Upper lobe of left lung (tissue), 6 donors: ENCODE results near the gene CD274. TPM values are rescaled to one million over a fixed set of nuclear protein-coding genes. Genes with fewer than 3 reads are reported as not detected.
"Not testable (repeated sequence)": the region's sequence is repeated elsewhere in the genome, so short reads cannot be mapped to it uniquely, and the experiment has no call there.

Experiments used
- ATAC-seq, 2 donors: fragments of 200-7000 bp; cut with Tn5 transposase; one replicate each; pipeline ENCODE4 v1.9.1; 2022; ENCODE audit warnings: mild to moderate bottlenecking in 2 of 2, moderate library complexity in 2 of 2; ENCODE audit not compliant: low FRiP score in 2 of 2
- DNase-seq, 2 donors: peaks; one replicate each; pipeline ENCODE4 v3.0.0-alpha.2; 2019 to 2020
- H3K27ac ChIP-seq, 4 donors: fragments of 200-600 bp; sonication (generic); one replicate each; pipeline ENCODE4 v1.5.1; 2016 to 2019
- H3K27me3 ChIP-seq, 4 donors: fragments of 200-600 bp; sonication (generic); one replicate each; pipeline ENCODE4 v1.5.1; 2017 to 2019
- H3K36me3 ChIP-seq, 4 donors: fragments of 200-600 bp; sonication (generic); one replicate each; pipeline ENCODE4 v1.5.1; 2016 to 2019
- H3K4me1 ChIP-seq, 4 donors: fragments of 200-600 bp; sonication (generic); one replicate each; pipeline ENCODE4 v1.5.1; 2018 to 2019
- H3K4me3 ChIP-seq, 4 donors: fragments of 200-600 bp; sonication (generic); one replicate each; pipeline ENCODE4 v1.5.1; 2017 to 2019; ENCODE audit warnings: mild to moderate bottlenecking in 2 of 4, moderate library complexity in 1 of 4
- H3K9me3 ChIP-seq, 4 donors: fragments of 200-600 bp; sonication (generic); one replicate each; pipeline ENCODE4 v1.5.1; 2018 to 2019
- CTCF ChIP-seq, 6 experiments: fragments of 450-650 bp in 4 of 6; fragments of 200-600 bp in 2 of 6; sonication (generic) in 2 of 6; IDR thresholded peaks; one replicate each; pipeline ENCODE4 v1.5.1; 2016 to 2019; ENCODE audit warnings: antibody characterized with exemption in 6 of 6
- EP300 ChIP-seq, 4 donors: sonication (generic); formaldehyde crosslinking; IDR thresholded peaks; one replicate each; pipeline ENCODE4 v1.5.1; 2017; ENCODE audit warnings: antibody characterized with exemption in 4 of 4, control low read depth in 2 of 4
- POLR2A ChIP-seq, 4 donors: fragments of 450-650 bp; IDR thresholded peaks; one replicate each; pipeline ENCODE4 v1.5.1; 2016 to 2017; ENCODE audit warnings: antibody characterized with exemption in 4 of 4, mild to moderate bottlenecking in 2 of 4
- POLR2AphosphoS5 ChIP-seq, 2 donors: sonication (generic); formaldehyde crosslinking; IDR thresholded peaks; one replicate each; pipeline ENCODE4 v1.5.1; 2017; ENCODE audit warnings: antibody characterized with exemption in 2 of 2
- WGBS, 2 donors: methylation state at CpG; one replicate each; pipeline ENCODE4 v1.1.5; 2017 to 2018; 5-methylcytosine and 5-hydroxymethylcytosine counted together
- total RNA-seq, 6 donors: library from RNA; depleted of rRNA in 4 of 6; stranded (reverse); fragments of >200 nt in 4 of 6; gene quantifications; one replicate each; pipeline versions ENCODE4 v1.1.0 to v1.2.1, GENCODE V29; 2016 to 2021
- donor health status: DM: no; HTN: no; CAD: no; lungs with moderate emphysema.
- donor health status: DM: no; HTN: yes; CAD: no; lungs with severe emphysema.

CD274 gene
- total RNA-seq, 6 donors from 2014 or later, result 11.6 to 20.8 (median 14.4) TPM

GRCh38 chr9:5453673-5454072 is 3.3 kb downstream of the CD274 start:
- ATAC-seq (no peak), DNase-seq (no peak)
- 52 to 61% methylated on average over 2 of the region's 2 CpGs for WGBS, 2 donors
- Histone ChIP-seq H3K9me3 (no peaks in the 10 kb centered on the region), H3K27me3 (no peaks in the 10 kb centered on the region), H3K36me3 (peaks cover 0 to 19% (median 0%) of the 10 kb centered on the region in 4 donors), H3K4me1 (peaks cover 28 to 55% (median 42%) of the 10 kb centered on the region in 4 donors), H3K27ac (peak overlapping the region in 2 of 4 donors; percentile 32 to 87), H3K4me3 (no peak overlapping the region)
- no peak for TF ChIP-seq CTCF (IDR thresholded peaks at IDR 0.05)
- TF ChIP-seq EP300 (IDR thresholded peaks at IDR 0.05), result no peak
- no peak for TF ChIP-seq POLR2AphosphoS5 (IDR thresholded peaks at IDR 0.05)
- TF ChIP-seq POLR2A (IDR thresholded peaks at IDR 0.05), result no peak

GRCh38 chr9:5455181-5455580 is 4.8 kb downstream of the CD274 start:
- Histone ChIP-seq H3K4me1 (peaks cover 23 to 49% (median 40%) of the 10 kb centered on the region in 4 donors), H3K4me3 (no peak overlapping the region), H3K27me3 (no peaks in the 10 kb centered on the region), H3K9me3 (no peaks in the 10 kb centered on the region), H3K27ac (peak overlapping the region; percentile 50 to 87 (median 56)), H3K36me3 (peaks cover 0 to 27% (median 0%) of the 10 kb centered on the region in 4 donors)
- DNase-seq, result no peak
- 36 to 60% methylated on average over 2 of the region's 2 CpGs for WGBS, 2 donors
- ATAC-seq, result no peak
- TF ChIP-seq POLR2A (IDR thresholded peaks at IDR 0.05), result peak in 1 of 4 donors; percentile 10
- no peak for TF ChIP-seq CTCF (IDR thresholded peaks at IDR 0.05)
- peak in 1 of 4 donors; percentile 41 for TF ChIP-seq EP300 (IDR thresholded peaks at IDR 0.05)
- TF ChIP-seq POLR2AphosphoS5 (IDR thresholded peaks at IDR 0.05), result peak in 1 of 2 donors; percentile 18

GRCh38 chr9:5459289-5459829 is 9.0 kb downstream of the CD274 start:
- H3K27ac ChIP-seq, result peak overlapping the region; percentile 8 to 53 (median 36)

GRCh38 chr9:5460157-5460556 is 9.8 kb downstream of the CD274 start:
- TF ChIP-seq EP300 (IDR thresholded peaks at IDR 0.05) (no peak), POLR2AphosphoS5 (IDR thresholded peaks at IDR 0.05) (no peak), POLR2A (IDR thresholded peaks at IDR 0.05) (no peak), CTCF (IDR thresholded peaks at IDR 0.05) (no peak)
- 70 to 78% methylated on average over 1 of the region's 1 CpG for WGBS, 2 donors

More at GRCh38 chr9:5459289-5459829, 9.0 kb downstream of the CD274 start:
- peak in 1 of 2 donors; percentile 54 for TF ChIP-seq POLR2AphosphoS5 (IDR thresholded peaks at IDR 0.05)
- TF ChIP-seq POLR2A (IDR thresholded peaks at IDR 0.05), result no peak
- TF ChIP-seq EP300 (IDR thresholded peaks at IDR 0.05), result no peak
- peak in 1 of 2 donors; percentile 43 for ATAC-seq
- no peaks in the 10 kb centered on the region for H3K9me3 ChIP-seq
- peaks cover 0 to 48% (median 7%) of the 10 kb centered on the region in 4 donors for H3K36me3 ChIP-seq
- peak in 1 of 2 donors; percentile 49 for DNase-seq
- WGBS, 2 donors, result 62 to 82% methylated on average over 4 of the region's 4 CpGs
- peaks cover 10 to 15% (median 13%) of the 10 kb centered on the region in 4 donors for H3K4me1 ChIP-seq
- no peaks in the 10 kb centered on the region for H3K27me3 ChIP-seq
- no peak overlapping the region for H3K4me3 ChIP-seq

GRCh38 chr9:5464831-5465330 is 14.5 kb downstream of the CD274 start:
- peaks cover 0 to 70% (median 29%) of the 10 kb centered on the region in 4 donors for H3K36me3 ChIP-seq
- not testable (repeated sequence) for ATAC-seq, H3K4me1 ChIP-seq, H3K4me3 ChIP-seq, DNase-seq, H3K9me3 ChIP-seq, H3K27me3 ChIP-seq
- 79 to 80% methylated on average over 4 of the region's 4 CpGs for WGBS, 2 donors
- H3K27ac ChIP-seq, result peak overlapping the region in 1 of 4 donors; percentile 23

More at GRCh38 chr9:5460157-5460556, 9.8 kb downstream of the CD274 start:
- H3K4me3 ChIP-seq, result no peak overlapping the region
- peaks cover 0 to 56% (median 9%) of the 10 kb centered on the region in 4 donors for H3K36me3 ChIP-seq
- peaks cover 8 to 12% (median 9%) of the 10 kb centered on the region in 4 donors for H3K4me1 ChIP-seq
- H3K27ac ChIP-seq, result peak overlapping the region in 3 of 4 donors; percentile 23 to 53 (median 49)
- no peaks in the 10 kb centered on the region for H3K9me3 ChIP-seq
- DNase-seq, result no peak
- no peak for ATAC-seq
- no peaks in the 10 kb centered on the region for H3K27me3 ChIP-seq
